Smooth muscle cell of the brain vasculature (primary cell): ENCODE data around the gene PGLYRP4.

Experiments
- DNase-seq: peaks from one replicate; pipeline ENCODE4 v3.0.0-alpha.2; 2012; ENCODE audit warnings: low read depth, low spot score

PGLYRP4 gene

GRCh38 chr1:153348511-153349362, at the start of gene PGLYRP4:
PGLYRP4 (minus strand) TSS chr1:153348841; CDS start chr1:153347932, 909 bp downstream.
- no peak for DNase-seq

GRCh38 chr1:153397924-153398651, 49.4 kb upstream of the PGLYRP4 start:
- no peak for DNase-seq

- DNase-seq: no peak
Observed at GRCh38 chr1:153397051-153397923, 48.6 kb upstream of the PGLYRP4 start.

- DNase-seq: no peak
Observed at GRCh38 chr1:153396461-153396860, 47.8 kb upstream of the PGLYRP4 start.

GRCh38 chr1:153395776-153396175, 47.1 kb upstream of the PGLYRP4 start:
- DNase-seq: no peak

GRCh38 chr1:153395136-153395685, 46.6 kb upstream of the PGLYRP4 start:
- no peak for DNase-seq

- no peak for DNase-seq
Observed at GRCh38 chr1:153394391-153394790, 45.8 kb upstream of the PGLYRP4 start.

GRCh38 chr1:153393926-153394325, 45.3 kb upstream of the PGLYRP4 start:
- no peak for DNase-seq

- no peak for DNase-seq
Observed at GRCh38 chr1:153392822-153393221, 44.2 kb upstream of the PGLYRP4 start.

GRCh38 chr1:153392258-153392657, 43.6 kb upstream of the PGLYRP4 start:
- no peak for DNase-seq

GRCh38 chr1:153390938-153391710, 42.5 kb upstream of the PGLYRP4 start, which contains the start of gene S100A8:
S100A8 (minus strand) TSS chr1:153391073; CDS start chr1:153390535, 538 bp downstream.
- DNase-seq: no peak

GRCh38 chr1:153389973-153390879, 41.6 kb upstream of the PGLYRP4 start:
- no peak for DNase-seq

- DNase-seq: no peak
Observed at GRCh38 chr1:153389401-153389800, 40.8 kb upstream of the PGLYRP4 start.

GRCh38 chr1:153387785-153388184, 39.1 kb upstream of the PGLYRP4 start:
- DNase-seq: no peak

- no peak for DNase-seq
Observed at GRCh38 chr1:153387001-153387400, 38.4 kb upstream of the PGLYRP4 start.

- no peak for DNase-seq
Observed at GRCh38 chr1:153386500-153386901, 37.9 kb upstream of the PGLYRP4 start.

GRCh38 chr1:153384958-153385580, 36.4 kb upstream of the PGLYRP4 start:
- no peak for DNase-seq

GRCh38 chr1:153380711-153381110, 32.1 kb upstream of the PGLYRP4 start:
- DNase-seq: no peak

GRCh38 chr1:153379591-153379990, 30.9 kb upstream of the PGLYRP4 start:
- no peak for DNase-seq
